Measurements from ENCODE around the gene MEX3B. TPM values are rescaled to one million over a fixed set of nuclear protein-coding genes. Genes with fewer than 3 reads are reported as not detected.

The MEX3B gene
- 14.9 TPM for total RNA-seq

GRCh38 chr15:82045892-82046665, at the start of gene MEX3B:
Gene MEX3B (minus strand): TSS chr15:82046018. CDS start chr15:82045705, 313 bp downstream.
- peak; percentile 98 for DNase-seq

GRCh38 chr15:82093774-82094211, 48.0 kb upstream of the MEX3B start:
- no peak for DNase-seq

GRCh38 chr15:82093325-82093724, 47.5 kb upstream of the MEX3B start:
- DNase-seq: no peak

GRCh38 chr15:82091636-82092140, 45.9 kb upstream of the MEX3B start:
- DNase-seq: no peak

- DNase-seq: no peak
Measured at GRCh38 chr15:82086243-82086995, 40.6 kb upstream of the MEX3B start.

- DNase-seq: no peak
Measured at GRCh38 chr15:82081914-82082762, 36.3 kb upstream of the MEX3B start.

GRCh38 chr15:82080774-82081173, 35.0 kb upstream of the MEX3B start:
- DNase-seq: no peak

- peak; percentile 15 for DNase-seq
Measured at GRCh38 chr15:82079736-82080135, 33.9 kb upstream of the MEX3B start.

- DNase-seq: no peak
Measured at GRCh38 chr15:82074610-82075009, 28.8 kb upstream of the MEX3B start.

GRCh38 chr15:82072926-82073537, 27.2 kb upstream of the MEX3B start:
- no peak for DNase-seq

- no peak for DNase-seq
Measured at GRCh38 chr15:82066455-82066854, 20.6 kb upstream of the MEX3B start.

- no peak for DNase-seq
Measured at GRCh38 chr15:82064824-82065223, 19.0 kb upstream of the MEX3B start.

GRCh38 chr15:82062479-82063454, 16.9 kb upstream of the MEX3B start:
- no peak for DNase-seq

GRCh38 chr15:82060817-82061216, 15.0 kb upstream of the MEX3B start:
- DNase-seq: no peak

GRCh38 chr15:82058517-82059204, 12.8 kb upstream of the MEX3B start:
- no peak for DNase-seq

GRCh38 chr15:82058026-82058425, 12.2 kb upstream of the MEX3B start:
- no peak for DNase-seq

- DNase-seq: no peak
Measured at GRCh38 chr15:82056958-82057823, 11.4 kb upstream of the MEX3B start.

- DNase-seq: no peak
Measured at GRCh38 chr15:82052751-82053150, 6.9 kb upstream of the MEX3B start.

- DNase-seq: no peak
Measured at GRCh38 chr15:82051664-82052063, 5.8 kb upstream of the MEX3B start.

Data from skin of body (tissue), 2 donors.